Stimulated activated CD8-positive, alpha-beta memory T cell treated with anti-CD3 and anti-CD28 coated beads, Interleukin-4, amount 100 ng/mL, for 1 hour (primary cell): Measurements from ENCODE around the gene IGF2R.
"Not testable (repeated sequence)": the region's sequence is repeated elsewhere in the genome, so short reads cannot be mapped to it uniquely, and the experiment has no call there.

Source experiments
- DNase-seq, 2 donors: peaks; one replicate each; pipeline ENCODE4 v3.0.0-alpha.2; 2020; ENCODE audit warnings: low read depth in 2 of 2, low spot score in 1 of 2

IGF2R gene

DNA sequence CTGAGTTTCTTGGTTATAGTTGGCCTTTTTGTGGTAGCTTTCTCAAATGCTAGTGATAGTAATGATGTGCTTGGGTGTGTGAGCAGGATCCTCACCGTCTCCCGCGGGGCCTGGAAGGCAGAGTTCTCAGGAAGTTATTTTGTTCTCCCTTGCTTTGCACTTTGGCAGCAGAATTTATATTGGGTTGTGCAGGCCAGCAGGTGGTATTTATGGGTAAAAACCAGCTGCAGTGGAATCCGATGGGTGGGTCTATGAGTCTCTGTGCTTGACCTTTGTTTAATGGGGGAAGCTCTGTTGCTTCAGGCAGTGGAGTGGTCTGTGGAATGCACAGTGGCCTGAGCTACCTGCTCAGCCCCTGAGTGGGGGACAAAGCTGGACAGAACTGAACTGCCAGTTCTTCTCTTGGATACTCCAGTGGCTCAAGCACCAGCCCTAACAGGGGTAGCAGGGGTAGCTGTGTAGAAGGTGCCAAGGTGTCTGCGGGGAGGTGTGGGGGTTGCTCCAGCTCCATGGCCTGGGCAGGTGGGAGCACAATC is 27.3 kb downstream of the IGF2R start:
- DNase-seq: no peak

DNA sequence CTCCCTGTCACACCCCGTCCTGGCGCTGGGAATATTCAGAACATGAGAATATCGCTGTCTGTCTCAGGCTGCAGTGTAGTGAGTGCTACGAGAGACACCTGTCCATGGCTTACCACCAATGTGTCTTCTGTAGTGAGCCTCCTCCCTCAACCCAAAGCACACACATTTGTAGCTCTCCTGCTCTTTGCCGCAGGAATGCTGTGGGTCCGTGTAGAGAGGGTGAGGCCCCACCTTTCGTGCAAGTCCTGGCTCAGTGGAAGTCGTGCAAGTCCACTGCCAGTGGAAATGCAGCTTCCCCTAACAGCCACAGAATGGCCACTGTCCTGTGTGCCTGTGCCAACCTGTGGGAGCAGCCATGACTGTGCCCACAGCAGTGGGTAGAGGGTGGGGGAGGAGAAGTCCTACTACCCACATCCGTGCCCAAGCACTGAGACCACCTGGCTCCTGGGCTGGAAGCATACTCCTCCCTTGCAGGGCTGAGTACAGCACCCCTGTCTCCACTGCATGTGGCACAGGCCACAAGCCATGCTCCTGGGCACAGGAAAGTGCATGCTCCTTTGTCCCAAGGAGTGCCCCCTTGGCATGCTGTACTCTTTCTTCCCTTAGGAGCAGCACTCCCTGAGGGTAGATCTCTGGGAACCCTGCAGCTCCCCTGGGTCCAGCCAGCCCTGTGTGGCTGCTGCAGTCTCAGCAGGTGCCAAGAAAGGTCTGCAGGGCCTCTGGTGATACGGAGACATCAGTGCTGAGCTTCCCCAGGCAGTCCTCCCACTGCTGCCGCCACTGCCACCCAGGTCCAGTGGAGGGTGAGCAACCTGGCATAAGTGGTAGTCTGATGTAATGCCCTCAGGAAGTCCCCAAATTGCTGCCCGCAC is 28.0 kb downstream of the IGF2R start:
- DNase-seq: no peak

DNA sequence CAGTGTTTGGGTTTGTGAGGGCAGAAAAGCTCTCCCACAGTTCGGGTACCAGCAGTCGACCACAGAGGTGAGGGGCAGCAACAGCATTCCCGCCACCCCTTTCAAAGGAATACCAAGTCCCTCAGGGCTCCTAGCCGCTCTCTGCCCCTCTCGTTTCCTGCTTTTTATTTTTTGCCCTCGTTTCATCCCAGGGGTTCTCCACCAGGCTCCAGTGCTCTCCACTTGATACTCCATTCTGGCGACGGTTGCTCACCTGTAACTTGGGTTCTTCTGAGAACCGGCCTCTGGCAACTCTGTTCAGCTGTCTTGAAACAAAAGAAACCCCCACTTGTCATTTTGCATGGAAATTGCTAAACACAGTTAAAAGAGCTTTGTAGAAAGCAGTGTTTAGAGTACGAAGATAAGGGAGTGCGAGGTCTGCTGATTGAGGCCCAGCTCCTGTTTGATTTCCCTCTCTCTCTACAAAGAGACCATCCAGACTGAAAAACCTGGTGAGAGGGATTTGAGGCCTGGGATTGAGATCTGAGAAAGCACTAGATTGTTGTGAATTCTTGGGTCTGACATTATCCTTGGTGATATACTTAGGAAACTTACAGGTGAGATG is 28.7 kb downstream of the IGF2R start:
- DNase-seq: no peak

DNA sequence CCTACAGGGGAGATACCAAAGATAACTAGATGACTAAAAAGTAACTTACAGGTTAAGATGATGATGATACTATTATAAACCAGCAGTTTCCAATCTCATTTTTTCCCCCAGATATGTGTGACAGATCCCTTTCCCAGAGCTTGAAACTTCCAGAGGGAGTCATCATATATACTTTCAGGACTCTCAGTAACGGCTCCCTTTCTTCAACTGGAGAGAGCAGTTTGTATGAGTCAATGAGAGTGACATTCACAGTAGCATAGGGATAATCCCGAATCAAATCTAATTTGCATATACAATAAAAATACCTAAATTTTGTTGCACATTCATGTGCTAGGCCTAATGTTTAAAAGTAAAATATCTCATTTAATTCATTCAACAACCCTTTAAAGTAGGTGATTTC is 29.7 kb downstream of the IGF2R start:
- DNase-seq: no peak

DNA sequence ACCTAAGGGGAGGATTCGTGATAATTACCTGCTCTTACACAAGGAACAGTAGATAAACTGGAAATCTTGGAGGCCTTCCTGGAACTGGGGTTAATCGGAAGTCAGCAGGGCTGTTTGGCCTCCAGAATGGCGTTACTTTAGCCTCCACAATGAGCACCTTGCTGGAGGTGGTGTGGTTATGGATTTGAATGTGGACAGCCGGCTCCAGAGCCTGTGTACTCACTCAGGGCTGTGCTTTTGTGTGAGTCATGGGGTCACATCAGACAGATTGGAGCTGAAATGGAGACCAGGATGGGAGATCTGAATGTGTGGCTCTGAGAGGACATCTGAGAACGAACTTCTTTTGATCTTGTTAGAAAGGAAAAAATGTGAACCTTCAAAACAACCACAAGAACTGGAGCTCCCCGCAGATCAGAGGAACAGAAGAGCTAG is 30.4 kb downstream of the IGF2R start:
- DNase-seq: no peak

DNA sequence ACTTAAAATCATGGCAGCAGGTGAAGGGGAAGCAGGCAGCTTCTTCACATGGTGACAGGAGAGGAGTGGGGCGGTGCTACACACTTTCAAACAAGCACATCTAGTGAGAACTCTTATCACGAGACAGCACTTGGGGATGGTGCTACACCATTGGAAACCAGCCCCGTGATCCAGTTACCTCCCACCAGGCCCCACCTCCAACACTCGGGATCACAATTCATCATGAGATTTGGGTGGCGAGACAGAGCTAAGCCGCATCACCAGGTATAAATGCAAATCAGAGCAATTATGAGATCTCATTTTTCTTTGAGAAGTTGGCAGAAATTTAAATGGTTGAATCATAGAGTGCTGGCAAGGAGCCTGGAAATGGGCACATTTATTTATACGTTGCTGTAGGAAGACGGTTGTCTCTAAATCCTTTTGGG is 31.4 kb downstream of the IGF2R start:
- no peak for DNase-seq

DNA sequence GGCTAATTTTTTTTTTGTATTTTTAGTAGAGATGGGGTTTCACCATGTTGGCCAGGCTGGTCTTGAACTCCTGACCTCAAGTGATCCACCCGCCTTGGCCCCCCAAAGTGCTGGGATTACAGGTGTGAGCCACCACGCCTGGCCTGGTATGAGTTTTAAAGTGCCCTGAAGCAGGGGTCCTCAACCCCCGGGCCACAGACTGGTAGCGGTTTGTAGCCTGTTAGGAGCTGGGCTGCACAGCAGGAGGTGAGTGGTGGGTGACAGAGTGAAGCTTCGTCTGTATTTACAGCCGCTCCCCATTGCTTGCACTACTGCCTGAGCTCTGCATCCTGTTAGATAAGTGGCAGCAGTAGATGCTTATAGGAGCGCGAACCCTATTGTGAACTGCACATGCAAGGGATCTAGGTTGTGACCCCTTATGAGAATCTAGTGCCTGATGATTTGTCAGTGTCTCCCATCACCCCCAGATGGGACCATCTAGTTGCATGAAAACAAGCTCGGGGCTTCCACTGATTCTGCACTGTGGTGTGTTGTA is 32.1 kb downstream of the IGF2R start:
- DNase-seq: not testable (repeated sequence)

DNA sequence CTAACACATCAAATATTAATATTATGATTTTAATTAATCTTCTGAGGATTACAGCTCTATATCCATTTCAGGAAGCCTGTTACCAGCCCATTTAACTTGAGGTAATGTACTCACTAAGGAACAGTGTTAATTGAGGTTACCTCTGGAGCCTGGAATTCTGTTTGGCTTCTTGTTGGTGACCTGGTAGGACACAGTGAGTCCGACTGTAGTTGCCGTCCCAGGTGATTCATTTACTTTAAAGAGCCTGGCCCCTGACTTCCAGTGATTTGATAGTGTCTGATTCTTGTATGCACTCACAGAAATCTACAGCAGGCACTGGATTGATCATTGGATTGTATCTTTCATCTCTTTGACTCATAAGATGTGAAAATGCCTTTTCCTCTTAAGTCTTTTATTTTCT is 34.0 kb downstream of the IGF2R start:
- no peak for DNase-seq

DNA sequence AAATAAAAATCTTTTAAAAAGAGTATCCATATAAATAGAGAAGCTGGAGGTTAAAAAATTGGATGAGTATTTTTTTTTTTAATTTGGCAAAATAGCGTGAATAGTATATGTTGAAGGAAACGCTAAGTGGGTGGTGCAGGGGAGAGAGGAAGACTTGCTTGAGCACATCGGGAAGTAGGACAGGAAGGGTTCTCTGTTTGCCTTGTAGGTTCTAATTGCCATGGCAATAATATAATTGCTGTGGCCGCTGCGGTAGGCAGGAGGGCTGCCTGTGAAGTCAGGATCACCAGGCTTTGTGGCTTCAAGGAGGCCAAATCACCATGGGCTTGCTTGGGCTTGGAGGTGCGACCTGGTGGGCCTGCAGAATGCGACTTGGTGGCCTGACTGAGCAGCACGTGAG is 35.1 kb downstream of the IGF2R start:
- no peak for DNase-seq

DNA sequence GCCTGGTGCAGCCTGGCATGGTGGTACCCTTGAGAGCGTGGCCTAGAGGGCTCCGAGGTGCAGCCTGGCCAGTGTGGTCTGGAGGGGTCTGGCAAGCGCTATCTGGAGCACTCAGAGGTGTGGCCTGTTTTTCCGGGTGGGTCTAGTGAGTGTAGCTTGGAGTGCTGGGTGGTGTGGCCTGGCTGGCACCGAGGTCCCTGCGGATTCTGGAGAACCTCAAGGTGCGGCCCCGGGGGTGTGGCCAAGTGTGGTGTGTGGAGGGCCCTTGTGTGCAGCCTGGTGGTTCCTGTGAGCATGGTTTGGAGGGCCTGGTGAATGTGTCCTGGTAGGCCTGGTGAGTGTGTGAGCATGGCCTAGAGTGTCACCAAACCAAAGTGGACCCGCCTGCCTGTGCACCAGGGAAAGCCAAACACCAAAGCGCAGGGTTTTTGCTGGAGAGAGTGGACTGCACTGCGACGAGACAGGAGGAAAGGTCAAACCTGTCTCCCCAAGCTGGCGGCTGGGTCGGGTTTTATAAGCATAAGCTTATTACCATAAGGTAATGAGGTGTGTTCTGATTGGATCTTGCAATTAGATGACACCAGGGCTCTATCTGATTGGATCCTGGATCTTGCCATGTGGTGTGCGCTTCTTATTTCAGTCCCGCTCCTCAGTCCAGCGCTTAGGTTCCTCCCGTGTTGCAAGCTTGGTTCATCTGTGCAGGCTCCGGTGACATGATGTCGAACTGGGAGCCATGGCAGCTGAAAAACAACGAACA is 35.7 kb downstream of the IGF2R start:
- DNase-seq: no peak

DNA sequence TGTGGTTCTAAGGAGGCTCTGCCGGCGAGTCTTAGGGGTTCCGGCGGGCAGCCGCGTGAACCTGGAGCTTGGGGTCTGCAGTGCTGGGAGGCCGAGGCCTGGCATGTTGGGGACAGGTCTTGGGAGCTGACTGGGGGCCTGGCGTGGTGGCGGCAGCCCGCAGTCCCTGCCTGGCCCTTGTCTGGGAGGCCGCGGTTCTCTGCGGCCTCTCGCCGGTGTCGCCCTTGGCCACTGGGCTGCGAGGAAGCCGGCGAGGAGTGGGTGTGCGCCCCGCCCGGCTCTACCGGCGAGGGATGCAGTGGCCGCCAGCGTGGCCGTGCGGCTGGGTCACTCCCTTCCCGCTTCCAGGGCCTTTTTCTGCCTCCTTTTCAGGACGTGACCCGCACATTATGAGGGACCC is 36.3 kb downstream of the IGF2R start:
- DNase-seq: no peak

DNA sequence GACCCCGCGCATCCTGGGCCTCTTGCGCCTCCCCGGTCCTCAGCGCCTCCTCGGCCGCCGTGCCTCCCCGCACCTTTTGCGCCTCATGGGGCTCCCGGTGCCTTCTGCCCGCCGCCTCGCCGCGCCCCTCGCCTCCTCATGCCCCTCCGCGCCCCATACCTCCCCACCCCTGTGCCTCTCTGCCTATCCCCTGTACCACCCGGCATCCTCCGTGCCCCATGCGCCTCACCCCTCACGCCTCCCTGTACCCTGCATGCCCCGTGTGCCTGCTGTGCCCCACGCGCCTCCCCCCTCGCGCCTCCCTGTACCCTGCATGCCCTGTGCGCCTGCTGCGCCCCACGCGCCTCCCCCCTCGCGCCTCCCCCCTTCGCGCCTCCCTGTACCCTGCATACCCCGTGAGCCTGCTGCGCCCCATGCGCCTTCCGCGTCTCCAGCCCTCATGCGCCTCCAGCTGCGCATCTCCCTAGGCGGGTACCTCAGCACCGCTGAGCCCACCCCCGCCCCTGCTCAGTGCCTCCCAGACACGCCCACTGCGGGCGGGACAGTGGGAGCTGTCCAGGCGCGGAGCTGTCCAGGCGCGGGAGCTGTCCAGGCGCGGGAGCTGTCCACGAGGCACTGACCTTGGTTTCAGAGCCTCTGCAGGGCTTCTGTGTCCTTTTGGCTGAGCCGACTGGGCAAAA is 37.1 kb downstream of the IGF2R start:
- no peak for DNase-seq

DNA sequence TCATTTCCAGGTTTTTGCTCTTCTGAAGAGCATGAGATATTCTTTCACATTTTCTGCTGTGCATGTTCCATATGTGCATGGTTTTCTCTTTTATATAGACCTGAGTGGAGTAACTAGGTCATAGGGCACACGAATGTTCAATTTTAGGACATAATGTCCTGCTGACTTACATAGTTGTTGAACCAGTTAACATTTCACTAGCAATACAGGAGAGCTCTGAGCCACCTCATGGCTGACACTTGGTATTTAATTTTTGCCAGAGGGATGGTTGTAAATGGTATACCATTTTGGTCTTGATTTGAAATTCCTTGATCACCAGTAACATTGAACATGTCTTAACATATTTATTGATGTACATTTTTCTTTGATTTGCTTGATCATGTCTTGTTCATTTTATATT is 38.3 kb downstream of the IGF2R start:
- no peak for DNase-seq

DNA sequence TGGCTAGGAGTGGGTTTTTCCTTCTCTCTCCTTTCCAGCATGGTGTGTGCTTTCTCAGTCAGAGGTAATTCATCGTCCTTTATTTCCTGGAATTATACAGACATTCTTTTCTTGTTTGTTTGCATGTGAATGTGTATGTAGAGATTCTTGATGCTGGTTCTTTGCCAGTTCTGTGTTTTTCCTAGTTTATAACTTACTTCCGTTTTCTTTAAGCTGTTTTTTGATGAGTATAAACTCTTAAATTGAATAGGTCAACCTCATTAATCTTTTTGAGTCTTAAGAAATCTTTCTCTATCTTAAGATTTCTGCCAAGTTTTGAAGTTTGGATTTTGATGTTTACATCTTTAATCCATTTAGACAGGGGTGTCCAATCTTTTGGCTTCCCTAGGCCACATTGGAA is 38.7 kb downstream of the IGF2R start:
- no peak for DNase-seq

DNA sequence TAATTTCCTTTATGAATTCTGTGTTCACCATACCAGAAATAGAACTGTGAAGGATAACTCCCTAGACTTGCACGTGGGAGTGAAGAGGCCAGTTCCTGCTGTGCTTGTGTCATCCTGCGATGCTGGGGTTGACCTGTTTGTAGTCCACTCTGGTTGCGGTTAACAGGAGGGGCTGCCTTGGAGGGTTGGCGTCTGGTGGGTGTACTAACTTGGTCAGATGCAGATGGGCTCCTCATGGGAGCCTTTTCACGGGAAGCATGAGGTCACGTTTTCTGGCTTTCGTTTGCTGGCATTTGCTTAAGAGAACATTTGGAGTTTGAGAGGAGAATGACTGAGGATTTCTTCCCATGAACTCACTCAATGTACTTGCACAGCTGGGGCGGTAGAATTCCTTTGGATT is 41.2 kb downstream of the IGF2R start:
- no peak for DNase-seq

DNA sequence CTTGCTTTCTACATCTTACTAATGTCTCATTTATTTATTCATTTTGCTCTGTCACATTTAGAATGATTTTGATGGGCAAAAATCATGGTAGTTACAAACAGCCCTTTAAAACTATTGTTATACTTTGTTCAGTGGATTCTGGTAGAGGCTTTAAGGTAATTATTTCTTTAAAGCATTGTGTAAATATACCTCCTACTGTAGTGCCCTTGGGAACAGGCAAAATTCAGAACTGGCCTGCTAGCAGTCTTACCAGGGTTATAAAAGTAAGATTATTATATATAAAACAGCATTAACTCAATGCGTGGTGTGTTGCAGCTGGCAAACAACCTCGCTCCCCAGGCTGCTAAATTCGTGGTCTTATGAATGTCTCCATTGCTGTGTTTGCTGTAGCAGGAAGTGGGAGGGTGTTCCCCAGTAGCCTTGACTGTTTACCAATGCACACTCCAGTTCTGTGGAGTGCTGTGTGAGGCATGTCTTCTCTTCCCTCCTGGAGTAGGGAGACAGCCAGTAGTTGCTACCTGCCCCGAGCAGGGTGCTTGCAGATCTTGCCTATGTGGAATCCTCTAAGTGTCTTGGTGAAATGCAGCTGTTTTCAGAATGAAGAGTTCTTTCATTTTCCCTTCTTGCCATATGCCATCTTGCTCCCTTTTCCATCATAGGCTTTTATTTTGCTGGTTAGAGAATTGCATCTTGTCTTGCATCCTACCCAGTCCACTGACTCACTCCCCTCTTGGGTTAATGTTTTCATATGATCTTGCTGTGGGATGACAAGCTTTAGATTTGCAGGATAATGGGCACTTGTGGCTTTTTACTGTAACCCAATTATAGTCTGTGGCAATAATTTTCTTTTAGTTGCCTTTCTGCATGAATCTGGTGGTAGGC is 45.3 kb downstream of the IGF2R start:
- no peak for DNase-seq

DNA sequence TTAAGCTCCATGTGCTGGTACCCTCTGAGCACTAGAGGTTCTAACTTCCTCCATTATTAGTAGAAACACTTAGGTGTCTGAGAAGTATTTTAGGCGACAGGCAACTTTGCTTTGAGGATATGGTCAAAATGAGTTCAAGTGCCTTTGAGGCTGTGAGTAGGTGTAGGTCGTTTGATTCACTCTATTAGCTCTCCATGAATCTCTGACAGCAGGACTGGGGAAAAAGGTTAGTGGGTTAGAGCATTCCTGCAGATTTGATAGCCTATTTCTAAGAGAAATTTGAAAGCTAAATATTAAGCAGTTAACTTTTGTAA is 45.9 kb downstream of the IGF2R start:
- no peak for DNase-seq

DNA sequence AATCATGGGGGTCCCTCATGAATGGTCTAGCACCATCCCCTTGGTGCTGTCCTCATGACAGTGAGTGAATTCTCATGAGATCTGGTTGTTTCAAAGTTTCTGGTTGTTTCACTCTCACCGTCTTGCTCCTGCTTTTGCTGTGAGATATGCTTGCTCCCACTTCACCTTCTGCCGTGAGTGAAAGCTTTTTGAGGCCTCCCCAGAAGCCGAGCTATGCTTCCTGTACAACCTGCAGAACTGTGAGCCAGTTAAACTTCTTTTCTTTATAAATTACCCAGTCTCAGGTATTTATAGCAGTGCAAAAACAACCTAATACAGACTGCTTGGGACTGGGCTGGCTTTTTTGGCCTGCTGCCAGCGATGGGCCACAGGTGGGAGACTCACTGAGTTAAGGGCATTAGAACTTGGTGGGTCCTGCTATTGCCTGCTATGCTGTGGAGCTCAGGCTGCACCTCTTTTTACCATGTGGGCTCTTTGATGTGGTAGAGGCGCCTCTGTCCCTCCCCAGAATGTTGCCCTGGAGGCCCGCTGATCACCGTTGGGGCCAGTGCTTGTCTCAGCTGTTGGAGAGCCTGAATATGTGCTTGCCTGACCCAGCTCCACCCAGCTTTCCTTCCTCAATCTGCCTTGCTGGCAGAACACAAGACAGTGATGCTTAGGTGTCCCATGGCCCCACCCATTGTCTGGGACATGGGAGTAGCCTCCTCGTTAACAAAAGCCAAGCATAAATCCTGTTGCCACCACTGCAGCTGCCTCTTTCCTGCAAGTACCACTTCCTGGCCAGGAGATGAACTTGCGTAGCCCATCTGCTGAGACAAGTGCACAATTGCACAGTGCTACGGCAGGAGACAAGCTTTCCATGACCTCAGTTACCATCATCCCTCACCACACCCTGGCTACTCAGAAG is 47.1 kb downstream of the IGF2R start:
- no peak for DNase-seq

DNA sequence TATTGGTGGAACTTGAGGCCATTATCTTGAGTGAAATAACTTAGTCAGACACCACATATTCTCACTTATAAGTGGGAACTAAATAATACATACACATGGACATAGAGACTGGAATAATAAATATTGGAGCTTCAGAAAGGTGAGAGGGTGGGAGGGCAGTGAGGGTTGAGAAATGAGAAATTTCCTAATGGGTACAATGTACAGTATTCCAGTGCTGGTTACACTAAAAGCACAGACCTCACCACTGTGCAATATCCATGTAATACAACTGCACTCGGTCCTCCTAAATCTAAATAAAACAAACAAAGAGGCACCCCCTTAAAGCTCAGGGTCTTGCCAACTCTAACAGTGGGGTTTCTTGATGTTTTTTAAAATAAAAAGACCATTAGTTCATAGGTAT is 53.2 kb downstream of the IGF2R start:
- no peak for DNase-seq
